Ectodermal cell (in vitro differentiated cells): ENCODE measurements around the gene GEMIN2.
"Not testable (repeated sequence)": the region's sequence is repeated elsewhere in the genome, so short reads cannot be mapped to it uniquely, and the experiment has no call there.

Experiments used
- H3K27ac ChIP-seq: 2 replicates; pipeline ENCODE4 v1.7.0; 2013; ENCODE audit warnings: mild to moderate bottlenecking, low read depth, low read length; ENCODE audit not compliant: insufficient read depth, poor library complexity, severe bottlenecking
- H3K27me3 ChIP-seq: 2 replicates; pipeline ENCODE4 v1.7.0; 2013; ENCODE audit warnings: mild to moderate bottlenecking, low read length; ENCODE audit not compliant: insufficient read depth, control insufficient read depth, poor library complexity, severe bottlenecking
- H3K36me3 ChIP-seq: one replicate; pipeline ENCODE4 v1.7.0; 2013; ENCODE audit warnings: low read length; ENCODE audit not compliant: control insufficient read depth, insufficient read depth
- H3K4me1 ChIP-seq: one replicate; pipeline ENCODE4 v1.7.0; 2013; ENCODE audit warnings: low read length; ENCODE audit not compliant: control insufficient read depth, insufficient read depth
- H3K4me3 ChIP-seq: 2 replicates; pipeline ENCODE4 v1.7.0; 2013; ENCODE audit warnings: low read depth, low read length, control low read depth; ENCODE audit not compliant: insufficient read depth
- H3K9me3 ChIP-seq: 2 replicates; pipeline ENCODE4 v1.7.0; 2013; ENCODE audit warnings: mild to moderate bottlenecking, low read length, moderate library complexity; ENCODE audit not compliant: control insufficient read depth
- WGBS, 2 experiments: methylation state at CpG; one replicate each; pipeline ENCODE4 v1.1.7; 2013; ENCODE audit warnings: missing lambda C conversion rate in 2 of 2; 5-methylcytosine and 5-hydroxymethylcytosine counted together

Gene GEMIN2

GRCh38 chr14:39094515-39094914 lies 19.6 kb upstream of the GEMIN2 start:
- WGBS, 2 experiments, result 92 to 97% methylated on average over 2 to 3 of the region's 3 CpGs
- no peaks in the 10 kb centered on the region for H3K27me3 ChIP-seq
- no peak overlapping the region for H3K4me3 ChIP-seq
- H3K27ac ChIP-seq, result no peak overlapping the region
- H3K9me3 ChIP-seq, result no peaks in the 10 kb centered on the region
- peaks cover 17% of the 10 kb centered on the region for H3K36me3 ChIP-seq
- H3K4me1 ChIP-seq, result no peaks in the 10 kb centered on the region

- Histone ChIP-seq H3K4me3 (no peak overlapping the region), H3K4me1 (no peaks in the 10 kb centered on the region), H3K27me3 (no peaks in the 10 kb centered on the region), H3K9me3 (no peaks in the 10 kb centered on the region), H3K27ac (no peak overlapping the region), H3K36me3 (peaks cover 9% of the 10 kb centered on the region)
- WGBS, 2 experiments, result 78 to 83% methylated on average over 3 of the region's 3 CpGs
Measured at GRCh38 chr14:39097159-39097558, 17.0 kb upstream of the GEMIN2 start.

- H3K36me3 ChIP-seq, H3K27ac ChIP-seq, H3K27me3 ChIP-seq, H3K4me3 ChIP-seq, H3K4me1 ChIP-seq, H3K9me3 ChIP-seq: not testable (repeated sequence)
- 92 to 93% methylated on average over 10 of the region's 10 CpGs for WGBS, 2 experiments
Measured at GRCh38 chr14:39099215-39099614, 14.9 kb upstream of the GEMIN2 start.

GRCh38 chr14:39099748-39100147 lies 14.4 kb upstream of the GEMIN2 start:
- H3K27me3 ChIP-seq, result no peaks in the 10 kb centered on the region
- no peaks in the 10 kb centered on the region for H3K9me3 ChIP-seq
- H3K4me3 ChIP-seq, result no peak overlapping the region
- no peak overlapping the region for H3K27ac ChIP-seq
- no peaks in the 10 kb centered on the region for H3K4me1 ChIP-seq
- peaks cover 3% of the 10 kb centered on the region for H3K36me3 ChIP-seq

- H3K4me1 ChIP-seq, result no peaks in the 10 kb centered on the region
- peak overlapping the region; percentile 85 for H3K4me3 ChIP-seq
- H3K27ac ChIP-seq, result peak overlapping the region; percentile 87
- no peaks in the 10 kb centered on the region for H3K36me3 ChIP-seq
- no peaks in the 10 kb centered on the region for H3K9me3 ChIP-seq
- 6 to 8% methylated on average over 21 to 23 of the region's 23 CpGs for WGBS, 2 experiments
- no peaks in the 10 kb centered on the region for H3K27me3 ChIP-seq
Measured at GRCh38 chr14:39102265-39102968, 11.7 kb upstream of the GEMIN2 start.

- H3K9me3 ChIP-seq, result no peaks in the 10 kb centered on the region
- WGBS, 2 experiments, result 1% methylated on average over 58 of the region's 58 CpGs
Measured at GRCh38 chr14:39102969-39103957, 10.9 kb upstream of the GEMIN2 start, which contains the start of gene SEC23A. SEC23A (minus strand) TSS chr14:39103235; CDS start chr14:39096118, 7,117 bp downstream.

GRCh38 chr14:39104078-39104801 lies 9.9 kb upstream of the GEMIN2 start:
- not testable (repeated sequence) for H3K9me3 ChIP-seq, H3K27ac ChIP-seq, H3K4me1 ChIP-seq, H3K27me3 ChIP-seq, H3K36me3 ChIP-seq
- WGBS, 2 experiments, result 94 to 96% methylated on average over 17 of the region's 17 CpGs
- H3K4me3 ChIP-seq, result peak overlapping the region; percentile 85

More at GRCh38 chr14:39102969-39103957, 10.9 kb upstream of the GEMIN2 start, which contains the start of gene SEC23A:
- H3K27ac ChIP-seq, result peak within 1 kb of the TSS; percentile 87
- no peaks in the 10 kb centered on the region for H3K36me3 ChIP-seq
- peak within 1 kb of the TSS; percentile 85 for H3K4me3 ChIP-seq
- no peaks in the 10 kb centered on the region for H3K27me3 ChIP-seq
- H3K4me1 ChIP-seq, result no peaks in the 10 kb centered on the region

GRCh38 chr14:39107591-39107996 lies 6.5 kb upstream of the GEMIN2 start:
- Histone ChIP-seq H3K27me3 (no peaks in the 10 kb centered on the region), H3K36me3 (no peaks in the 10 kb centered on the region), H3K4me3 (no peak overlapping the region), H3K27ac (no peak overlapping the region), H3K4me1 (no peaks in the 10 kb centered on the region), H3K9me3 (no peaks in the 10 kb centered on the region)
- whole genome bisulfite sequencing, 2 experiments, result 57 to 69% methylated on average over 1 of the region's 2 CpGs

- Histone ChIP-seq H3K27ac (no peak overlapping the region), H3K9me3 (no peaks in the 10 kb centered on the region), H3K4me1 (no peaks in the 10 kb centered on the region), H3K4me3 (no peak overlapping the region), H3K36me3 (no peaks in the 10 kb centered on the region), H3K27me3 (no peaks in the 10 kb centered on the region)
- 89 to 91% methylated on average over 2 of the region's 3 CpGs for WGBS, 2 experiments
Measured at GRCh38 chr14:39108791-39109190, 5.3 kb upstream of the GEMIN2 start.
